Measurements from ENCODE around the gene TACR1. TPM values are rescaled to one million over a fixed set of nuclear protein-coding genes. Genes with fewer than 3 reads are reported as not detected.

Gene TACR1
- total and polyA plus RNA-seq, 2 of the 13 experiments (the other 11 are each of a cell fraction or from before 2014, with no cell fraction given) = not detected

DNA sequence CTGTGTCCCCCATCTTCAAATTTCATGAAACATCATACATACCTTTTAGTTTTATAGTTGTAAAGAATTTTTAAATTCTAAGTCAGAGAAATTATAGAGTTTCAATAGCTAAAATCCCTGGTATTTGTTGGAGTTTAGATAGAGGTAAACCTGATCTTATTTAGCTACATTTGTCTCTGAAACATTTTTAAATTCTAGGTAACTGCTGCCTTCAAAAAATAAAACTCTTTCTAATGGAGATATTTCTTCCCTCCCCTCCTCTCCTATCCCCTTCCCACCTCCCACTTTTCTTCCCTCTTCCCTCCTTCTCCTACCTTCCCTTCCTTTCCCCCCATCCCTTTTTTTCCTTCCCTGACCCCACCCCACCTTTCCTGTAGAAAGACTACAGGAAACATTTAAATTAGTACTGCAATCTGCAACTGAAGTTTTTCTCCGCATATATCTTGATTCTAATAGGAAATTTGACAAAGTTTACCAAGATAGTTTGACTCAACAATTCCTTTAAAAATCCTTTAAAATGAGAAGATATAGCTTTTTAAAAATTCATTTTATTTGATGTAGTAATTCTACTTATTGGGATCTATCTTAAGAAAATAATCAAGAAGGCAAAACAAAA, 4.1 kb downstream of the TACR1 start:
- Histone ChIP-seq H3K27me3 (ENCODE audit: control insufficient read depth in 1 of 2, insufficient read depth in 2 of 2, low read length in 2 of 2) (peaks cover 5 to 36% of the 10 kb centered on the region in 2 experiments; a peak in 4 of 5 replicates), H3K79me2 (ENCODE audit: insufficient read depth, low read length) (no peaks in the 10 kb centered on the region), H3K27ac (ENCODE audit: extremely low read length, insufficient read depth, low read length) (no peak overlapping the region), H3K4me1 (ENCODE audit: insufficient read depth, low read length) (peaks cover 18% of the 10 kb centered on the region), H3K4me3 (replicated peaks in 1 of 3; ENCODE audit: insufficient read depth in 1 of 3, low read depth in 2 of 3, low read length in 3 of 3) (no peak overlapping the region), H2AFZ (ENCODE audit: low read length) (no peak overlapping the region), H3K9me3 (ENCODE audit: low read length) (no peaks in the 10 kb centered on the region), H3K9ac (ENCODE audit: insufficient read depth, low read depth, low read length) (no peak overlapping the region), H3K36me3 (replicated peaks in 1 of 2; ENCODE audit: control insufficient read depth in 1 of 2, insufficient read depth in 2 of 2, low read length in 2 of 2) (no peaks in the 10 kb centered on the region), H3K4me2 (ENCODE audit: low read depth, low read length) (no peak overlapping the region), H4K20me1 (ENCODE audit: insufficient read depth, low read length) (no peaks in the 10 kb centered on the region)
- ChIA-PET CTCF (ENCODE audit: low intra/inter-chr PET ratio, low total read pairs) (no interaction called here), POLR2A (no interaction called here)
- in situ Hi-C loops (cut with HindIII; ENCODE audit: extremely low pct_ligation_motif_present, low pct_unique_long_range_greater_than_20kb) (no loop called here), intact Hi-C loops (cut with micrococcal nuclease; ENCODE audit: unreplicated experiment) (loop anchor here (5.0 kb wide), 1 partner anchor 128 kb away; no protein-coding TSS in a partner anchor)
- FAIRE-seq = no peak
- no peak for ATAC-seq
- no TSS peak for BruUV-seq (replicated peaks)
- WGBS (ENCODE audit: low lambda C conversion rate) = 91% methylated on average over 1 of the region's 1 CpG
- no peak for DNase-seq (ENCODE audit: low spot score)
- no peak for TF ChIP-seq NKX3-1 (CRISPR knock-in tag; IDR thresholded peaks at IDR 0.05)
- no peak for TF ChIP-seq ZKSCAN1 (IDR thresholded peaks at IDR 0.05; ENCODE audit: low read length)
- TF ChIP-seq KLF16 (CRISPR knock-in tag; IDR thresholded peaks at IDR 0.05) = no peak
- no peak for TF ChIP-seq ZBTB7B (CRISPR knock-in tag; IDR thresholded peaks at IDR 0.05)
- TF ChIP-seq SYNCRIP (IDR thresholded peaks at IDR 0.05; ENCODE audit: insufficient read depth, low read depth, low read length) = no peak
- TF ChIP-seq, protein P1, sequence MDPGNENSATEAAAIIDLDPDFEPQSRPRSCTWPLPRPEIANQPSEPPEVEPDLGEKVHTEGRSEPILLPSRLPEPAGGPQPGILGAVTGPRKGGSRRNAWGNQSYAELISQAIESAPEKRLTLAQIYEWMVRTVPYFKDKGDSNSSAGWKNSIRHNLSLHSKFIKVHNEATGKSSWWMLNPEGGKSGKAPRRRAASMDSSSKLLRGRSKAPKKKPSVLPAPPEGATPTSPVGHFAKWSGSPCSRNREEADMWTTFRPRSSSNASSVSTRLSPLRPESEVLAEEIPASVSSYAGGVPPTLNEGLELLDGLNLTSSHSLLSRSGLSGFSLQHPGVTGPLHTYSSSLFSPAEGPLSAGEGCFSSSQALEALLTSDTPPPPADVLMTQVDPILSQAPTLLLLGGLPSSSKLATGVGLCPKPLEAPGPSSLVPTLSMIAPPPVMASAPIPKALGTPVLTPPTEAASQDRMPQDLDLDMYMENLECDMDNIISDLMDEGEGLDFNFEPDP (CRISPR knock-in tag; conservative IDR thresholded peaks at IDR 0.05) = no peak
- TF ChIP-seq PCBP2 (optimal IDR thresholded peaks at IDR 0.05; ENCODE audit: low read depth, low read length, poor library complexity, severe bottlenecking) = peak; percentile 55
- no peak for TF ChIP-seq SMC3 (IDR thresholded peaks at IDR 0.05; ENCODE audit: low read length)
- no peak for TF ChIP-seq ZNF207 (IDR thresholded peaks at IDR 0.05; ENCODE audit: borderline replicate concordance)
- TF ChIP-seq ZNF251 (CRISPR knock-in tag; IDR thresholded peaks at IDR 0.05) = no peak
- no peak for TF ChIP-seq ZNF746 (CRISPR knock-in tag; IDR thresholded peaks at IDR 0.05)
- TF ChIP-seq HNRNPK (IDR thresholded peaks at IDR 0.05; ENCODE audit: low read depth, low read length, poor library complexity, severe bottlenecking) = peak; percentile 99
